HT-29 (cell line): ENCODE measurements around the gene CDC14A. TPM values are rescaled to one million over a fixed set of nuclear protein-coding genes. Genes with fewer than 3 reads are reported as not detected.
"Not testable (repeated sequence)": the region's sequence is repeated elsewhere in the genome, so short reads cannot be mapped to it uniquely, and the experiment has no call there.

Experiments
- DNase-seq: peaks from one replicate; pipeline ENCODE4 v3.0.0-alpha.2; 2015; ENCODE audit warnings: low spot score
- total RNA-seq: library from RNA; depleted of rRNA; stranded (reverse); fragments of >200 nt; shearing (Covaris generic); gene quantifications from 2 replicates; pipeline ENCODE4 v1.2.3, GENCODE V29; 2014

CDC14A gene
- total RNA-seq, 1 experiment from 2014 or later, result 15.6 TPM

GRCh38 chr1:100332331-100332730, 20.0 kb upstream of the CDC14A start:
- no peak for DNase-seq

DNA sequence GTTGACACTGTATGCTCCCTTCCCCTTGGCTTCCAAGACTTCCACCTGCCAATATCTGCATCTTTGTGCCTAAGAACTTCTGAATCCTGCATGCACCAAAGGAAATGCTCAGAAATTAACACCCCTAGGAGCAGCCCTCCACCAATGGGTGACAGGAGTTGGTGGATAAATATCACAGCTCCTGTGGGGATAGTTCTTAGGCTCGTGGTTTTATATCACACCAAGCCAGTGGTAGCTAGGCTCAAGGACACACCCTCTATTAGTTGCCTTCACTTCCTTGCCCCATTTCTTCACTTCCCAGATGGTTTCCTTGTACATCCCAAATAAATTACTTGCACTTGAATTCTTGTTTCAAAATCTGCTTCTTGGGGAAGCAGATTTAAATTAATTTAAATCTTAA, 16.9 kb upstream of the CDC14A start:
- no peak for DNase-seq

DNA sequence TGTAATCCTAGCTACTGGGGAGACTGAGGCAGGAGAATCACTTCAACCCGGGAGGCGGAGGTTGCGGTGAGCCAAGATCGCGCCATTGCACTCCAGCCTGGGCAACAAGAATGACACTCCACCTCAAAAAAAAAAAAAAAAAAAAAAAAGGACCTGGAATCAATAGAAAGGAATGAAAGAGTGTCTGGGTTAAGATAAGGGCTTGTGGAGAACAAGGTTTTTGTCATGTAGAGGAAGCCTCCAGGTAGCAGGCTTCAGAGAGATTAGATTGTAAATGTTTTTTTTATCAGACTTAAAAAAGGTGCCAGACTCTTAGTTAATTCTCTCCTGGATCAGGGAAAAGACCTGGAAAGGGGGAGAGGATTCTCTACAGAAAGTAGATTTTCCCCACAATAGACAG, 14.4 kb upstream of the CDC14A start:
- DNase-seq, result not testable (repeated sequence)

DNA sequence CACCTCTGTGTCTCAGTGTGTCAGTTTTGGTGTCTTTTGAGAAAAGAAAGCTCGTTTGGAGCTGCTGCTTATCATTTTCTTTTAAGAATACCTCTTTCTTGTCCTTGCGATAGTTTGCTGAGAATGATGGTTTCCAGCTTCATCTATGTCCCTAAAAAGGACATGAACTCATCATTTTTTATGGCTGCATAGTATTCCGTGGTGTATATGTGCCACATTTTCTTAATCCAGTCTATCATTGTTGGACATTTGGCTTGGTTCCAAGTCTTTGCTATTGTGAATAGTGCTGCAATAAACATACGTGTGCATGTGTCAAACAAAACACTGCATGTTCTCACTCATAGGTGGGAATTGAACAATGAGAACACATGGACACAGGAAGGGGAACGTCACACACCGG, 12.6 kb upstream of the CDC14A start:
- DNase-seq, result not testable (repeated sequence)

GRCh38 chr1:100340494-100340893, 11.8 kb upstream of the CDC14A start:
- no peak for DNase-seq

GRCh38 chr1:100342348-100342747, 10.0 kb upstream of the CDC14A start:
- no peak for DNase-seq

DNA sequence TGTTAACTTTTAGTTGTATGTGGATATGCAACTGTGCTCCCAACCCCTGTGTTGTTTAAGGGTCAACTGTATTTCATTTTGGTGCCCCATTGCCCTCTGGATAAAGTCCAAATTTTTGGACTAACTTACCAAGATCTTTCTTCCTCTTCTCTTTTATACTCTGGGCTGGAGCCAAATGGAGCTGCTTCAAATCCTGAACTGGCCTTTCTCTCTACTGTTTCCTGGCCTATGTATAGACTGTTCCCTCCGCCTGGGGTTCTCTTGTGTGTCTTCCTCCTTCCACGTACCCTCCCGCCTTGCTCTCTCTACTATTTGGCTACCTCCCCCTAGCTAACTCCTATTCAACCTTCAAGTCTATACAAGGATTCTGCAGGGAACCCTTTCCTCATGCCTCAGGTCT, 8.4 kb upstream of the CDC14A start:
- no peak for DNase-seq

DNA sequence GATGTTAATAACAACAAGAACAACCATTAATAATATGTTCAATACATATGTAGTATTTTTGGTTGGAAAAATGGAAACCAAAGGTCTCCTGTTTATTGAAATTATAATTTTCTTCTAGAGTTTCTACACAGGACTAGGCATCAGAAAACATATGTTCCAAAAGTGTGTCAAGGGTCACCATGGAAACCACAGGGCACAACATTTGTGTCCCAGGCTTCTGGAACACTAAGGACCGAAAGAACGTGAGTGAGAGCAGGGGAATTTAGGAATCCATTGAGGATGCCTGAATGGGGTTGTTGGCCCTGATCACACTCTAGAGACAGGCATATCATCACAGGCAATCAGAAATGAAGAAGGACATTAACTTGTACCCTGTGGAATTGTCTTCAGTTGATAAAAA, 7.5 kb upstream of the CDC14A start:
- DNase-seq, result no peak

DNA sequence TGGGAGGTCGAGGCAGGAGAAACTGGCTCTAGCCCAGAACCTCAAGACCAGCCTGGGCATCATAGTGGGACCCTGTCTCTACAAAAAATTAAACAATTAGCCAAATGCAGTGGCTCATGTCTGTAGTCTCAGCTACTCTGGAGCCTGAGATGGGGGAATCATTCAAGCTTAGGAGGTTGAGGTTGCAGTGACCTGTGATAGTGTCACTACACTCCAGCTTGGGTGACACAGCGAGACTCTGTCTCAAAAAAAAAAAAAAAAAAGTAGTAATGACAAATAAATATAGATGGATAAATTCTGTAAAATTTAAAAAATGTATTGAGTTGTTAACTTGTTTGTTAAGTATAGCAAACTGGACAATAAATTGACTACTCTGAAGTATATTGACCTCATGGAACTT, 5.9 kb upstream of the CDC14A start:
- DNase-seq, result no peak

- no peak for DNase-seq
These were observed 5.0 kb upstream of the CDC14A start for GRCh38 chr1:100347009-100347966.

DNA sequence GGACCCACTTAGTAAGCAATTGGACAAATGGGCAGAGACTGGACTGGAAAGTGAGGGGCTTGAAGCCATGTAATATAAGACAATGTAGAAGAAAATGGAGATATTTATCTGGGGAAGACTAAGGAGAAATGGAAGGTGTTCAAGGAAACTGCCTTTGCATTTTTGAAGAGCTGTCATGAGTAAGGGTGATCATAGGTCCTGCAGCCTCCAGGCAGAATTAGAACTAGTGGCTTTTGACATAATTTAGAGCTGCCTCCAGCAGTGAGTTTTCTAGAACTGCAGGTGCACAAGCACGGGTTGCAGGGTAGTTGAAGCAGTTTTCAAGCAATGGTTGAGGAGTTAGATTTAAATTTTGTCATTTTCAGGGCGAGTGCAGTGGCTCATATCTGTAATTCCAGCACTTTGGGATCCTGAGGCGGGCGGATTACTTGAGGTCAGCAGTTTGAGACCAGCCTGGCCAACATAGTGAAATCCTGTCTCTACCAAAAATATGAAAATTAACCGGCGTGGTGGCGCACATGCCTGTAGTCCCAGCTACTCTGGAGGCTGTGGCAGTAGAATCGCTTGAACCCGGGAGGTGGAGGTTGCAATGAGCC, 3.7 kb upstream of the CDC14A start:
- DNase-seq, result no peak

DNA sequence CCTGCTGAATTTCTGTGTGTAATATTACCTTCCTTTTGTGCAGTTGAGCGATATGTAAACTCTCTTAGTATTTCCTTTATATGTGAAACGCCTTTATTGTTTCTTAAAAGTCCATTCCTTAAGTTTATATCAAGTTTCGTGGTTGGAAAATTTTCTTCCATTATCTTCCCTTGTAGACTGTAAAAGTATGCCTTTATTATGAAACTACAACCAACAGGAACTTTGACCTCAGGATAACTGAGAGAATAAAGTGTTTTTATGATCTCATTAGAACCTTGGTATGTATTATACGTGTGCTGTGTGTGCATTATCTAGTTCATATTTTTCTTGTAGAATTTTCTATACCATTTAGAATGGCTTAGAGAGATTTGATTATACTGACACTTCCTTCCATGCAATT, 3.1 kb upstream of the CDC14A start:
- no peak for DNase-seq

DNA sequence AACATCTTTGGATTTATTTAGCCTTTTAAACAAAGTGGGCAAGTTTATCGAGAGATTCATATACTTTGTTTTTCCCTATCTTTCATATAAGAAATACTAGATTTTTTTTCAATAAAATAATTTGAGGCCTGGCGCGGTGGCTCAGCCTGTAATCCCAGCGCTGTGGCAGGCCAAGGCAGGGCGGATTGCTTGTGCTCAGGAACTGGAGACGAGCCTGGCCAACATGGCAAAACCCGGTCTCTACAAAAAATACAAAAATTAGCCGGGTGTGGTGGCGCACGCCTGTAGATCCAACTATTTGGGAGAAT, 1.6 kb upstream of the CDC14A start:
- no peak for DNase-seq

DNA sequence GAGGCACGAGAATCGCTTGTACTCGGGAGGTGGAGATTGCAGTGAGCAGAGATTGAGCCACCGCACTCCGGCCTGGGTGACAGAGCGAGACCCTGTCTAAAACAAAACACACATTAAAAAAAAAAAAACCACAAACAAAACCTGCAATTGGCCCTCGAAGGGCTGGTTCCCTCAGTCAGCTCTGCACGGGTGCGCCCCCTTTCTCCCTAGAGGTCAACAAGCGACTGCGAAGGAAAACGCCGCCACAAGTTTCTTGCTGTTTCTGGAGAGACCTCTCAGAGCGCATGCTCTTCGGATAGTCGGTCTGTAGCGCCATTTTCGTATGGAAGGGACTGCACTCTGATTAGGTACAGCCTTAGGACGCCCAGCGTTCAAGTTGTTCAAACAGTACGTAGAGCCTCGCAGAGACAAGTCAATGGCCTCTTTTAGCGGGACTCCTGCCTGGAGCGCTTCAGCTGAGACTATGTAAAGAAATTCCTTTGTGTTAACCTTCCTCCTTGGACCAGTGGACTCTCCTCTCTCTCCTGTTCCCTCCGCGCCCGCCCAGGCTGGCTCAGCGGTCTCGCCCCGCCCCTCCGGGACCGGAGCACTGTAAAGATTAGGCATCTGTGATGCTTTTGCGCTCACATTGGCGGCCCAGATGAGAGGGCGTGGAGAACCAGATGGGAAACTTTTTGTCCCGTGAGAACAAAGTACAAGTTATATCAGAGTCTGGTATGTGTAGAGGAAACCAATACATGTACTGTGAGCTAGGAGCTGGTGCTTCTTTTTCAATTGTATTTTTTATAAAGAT, 1.0 kb upstream of the CDC14A start:
- peak; percentile 95 for DNase-seq

DNA sequence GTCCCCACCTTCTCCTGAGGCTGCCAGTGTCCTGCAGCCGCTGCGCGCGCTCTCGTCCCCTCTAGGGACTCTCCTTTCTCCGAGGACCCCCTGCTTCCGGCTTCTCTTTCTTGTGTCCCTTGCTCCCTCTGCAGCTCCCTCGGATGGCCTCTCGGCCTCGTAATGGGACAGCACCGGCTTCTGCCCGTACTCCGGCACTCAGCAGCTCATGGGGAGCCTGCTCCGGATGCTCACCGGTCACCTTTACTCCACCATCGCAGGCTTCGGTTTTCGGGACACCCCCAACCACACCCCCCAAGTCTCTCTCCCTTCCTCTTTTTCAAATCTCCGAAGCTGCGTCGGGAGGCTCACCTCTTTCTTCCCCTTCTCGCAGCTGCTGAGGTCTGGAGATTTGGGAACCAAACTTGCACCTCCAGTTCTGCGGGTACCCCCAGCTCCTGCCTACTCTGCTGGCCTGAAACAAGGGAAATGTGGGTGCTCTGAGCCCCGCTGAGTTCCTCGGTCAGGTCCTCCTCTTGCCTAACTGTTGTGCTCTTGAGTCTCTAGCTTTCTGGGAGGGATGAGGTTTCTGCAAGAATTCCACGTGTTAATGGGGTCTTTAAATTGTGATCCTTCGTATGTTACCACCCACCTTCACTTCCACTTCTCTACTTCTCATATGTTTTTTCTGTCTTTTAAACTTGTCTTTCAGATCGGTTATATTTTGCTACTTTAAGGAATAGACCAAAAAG, 930 bp downstream of the CDC14A start:
- DNase-seq, result peak; percentile 29

- peak; percentile 69 for DNase-seq
These were observed 1.7 kb downstream of the CDC14A start for GRCh38 chr1:100353988-100354387.

DNA sequence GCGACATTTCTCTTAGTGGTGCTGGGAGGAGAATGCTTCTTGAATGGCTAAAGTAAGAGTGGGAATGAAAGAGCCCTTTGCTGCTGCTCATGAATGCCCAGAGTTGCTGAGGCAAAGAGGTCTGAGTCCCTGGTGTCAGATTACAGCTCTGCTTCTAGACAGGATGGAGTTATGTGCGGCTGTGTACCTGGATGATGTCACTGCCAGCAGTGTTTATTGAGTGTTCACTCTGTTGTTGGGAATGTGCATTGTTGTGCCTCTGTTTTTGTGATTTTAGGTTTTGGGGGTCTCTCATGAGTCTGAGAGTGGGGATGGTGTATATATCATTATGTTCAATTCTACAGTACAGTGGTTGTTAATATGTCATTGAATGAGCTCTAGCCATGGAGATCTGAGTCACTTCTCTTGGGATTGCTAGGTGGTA, 2.7 kb downstream of the CDC14A start:
- peak; percentile 59 for DNase-seq

GRCh38 chr1:100358210-100358609, 5.9 kb downstream of the CDC14A start:
- peak; percentile 25 for DNase-seq

GRCh38 chr1:100359139-100359538, 6.8 kb downstream of the CDC14A start:
- DNase-seq, result no peak

DNA sequence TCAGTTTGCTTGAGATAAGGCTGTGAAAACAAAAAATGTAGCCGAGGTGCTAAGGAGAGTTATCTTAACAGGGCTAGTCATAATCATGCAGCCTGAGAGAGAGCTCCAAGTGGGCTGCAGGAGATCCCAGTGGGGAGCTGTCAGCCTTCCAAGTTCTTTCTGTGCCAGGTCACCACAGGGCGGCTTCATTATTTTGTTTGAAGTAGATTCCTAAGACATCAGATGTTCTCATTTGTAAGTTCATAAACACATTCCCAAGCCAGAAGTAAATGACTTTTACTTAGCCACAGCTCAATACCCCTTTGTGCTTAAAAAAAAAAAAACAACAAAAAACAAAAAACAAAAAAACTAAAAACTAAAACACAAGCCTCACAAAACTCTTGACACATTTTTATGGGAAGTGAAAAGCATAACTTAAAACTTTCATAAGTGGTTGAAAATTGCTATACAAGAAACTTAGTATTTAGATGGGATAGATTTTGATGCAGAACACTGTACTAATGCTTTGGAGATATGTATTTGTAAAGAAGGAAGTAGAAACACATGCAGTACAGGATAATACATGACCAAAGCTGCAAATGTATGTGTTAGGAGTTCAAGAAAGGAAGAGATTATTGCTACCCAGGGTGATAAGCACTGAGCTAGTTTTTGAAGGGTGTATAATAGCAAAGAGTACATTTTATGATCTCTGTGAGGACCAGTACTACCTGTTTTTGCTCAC, 8.6 kb downstream of the CDC14A start:
- no peak for DNase-seq

- DNase-seq, result no peak
These were observed 9.3 kb downstream of the CDC14A start for GRCh38 chr1:100361511-100362089.
